GM18511 (cell line): ENCODE measurements around the gene IL19.

Source experiments
- ATAC-seq: cut with Tn5 transposase; IDR thresholded peaks from one replicate; pipeline ENCODE4 v1.9.1; 2021; ENCODE audit warnings: mild to moderate bottlenecking, moderate library complexity; ENCODE audit not compliant: unreplicated experiment

IL19 gene

DNA sequence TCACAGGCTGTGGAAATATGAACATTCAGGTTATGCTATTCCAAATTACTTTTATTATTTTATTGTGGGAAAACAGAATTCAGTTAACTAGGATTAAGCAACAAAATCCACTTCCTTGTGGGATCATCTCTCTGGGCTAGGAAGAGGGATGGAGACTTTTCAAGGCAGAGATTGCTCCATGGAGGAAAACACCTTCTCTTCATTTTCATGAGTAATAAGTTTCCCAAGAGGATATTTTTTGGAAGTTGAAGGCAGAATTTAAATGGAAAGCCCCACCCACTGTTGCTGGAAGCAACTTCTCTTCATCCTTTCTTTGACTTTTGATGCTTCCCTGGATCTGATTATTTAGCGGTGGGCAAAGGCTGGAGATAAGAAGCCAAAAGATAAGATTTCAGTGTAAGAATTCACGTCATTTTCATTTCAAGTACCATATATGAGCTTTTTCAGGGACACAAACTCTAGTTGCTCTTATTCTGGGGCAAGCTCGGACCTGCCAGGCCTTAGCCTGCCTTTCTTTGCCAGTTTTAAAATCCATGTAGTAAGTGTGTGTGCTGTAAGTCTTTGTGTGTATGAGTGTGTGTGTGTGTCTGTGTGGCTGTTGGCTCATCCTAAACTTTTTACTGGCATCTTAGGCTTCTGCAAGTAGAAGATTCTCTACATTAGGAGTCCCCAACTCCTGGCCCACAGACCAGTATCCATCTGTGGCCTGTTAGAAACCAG is 114.9 kb downstream of the IL19 start:
- no peak for ATAC-seq

DNA sequence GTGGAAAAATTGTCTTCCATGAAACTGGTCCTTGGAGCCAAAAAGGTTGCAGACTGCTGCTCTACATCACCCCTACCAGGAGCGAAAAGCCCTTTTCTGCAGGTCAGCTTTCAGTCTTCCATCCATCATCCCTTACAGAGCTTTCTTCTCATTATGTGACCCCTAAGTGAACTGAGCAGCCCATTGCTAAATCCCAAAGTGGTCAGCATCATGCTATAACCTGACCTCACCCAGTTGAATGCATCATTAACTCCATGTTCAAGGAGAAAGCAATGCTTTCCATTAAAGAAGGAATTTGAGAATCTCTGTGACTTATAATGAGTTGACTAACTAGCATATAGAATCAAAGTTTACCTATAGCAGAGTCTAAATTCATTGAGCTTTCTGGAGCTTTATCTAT is 116.3 kb downstream of the IL19 start:
- no peak for ATAC-seq

DNA sequence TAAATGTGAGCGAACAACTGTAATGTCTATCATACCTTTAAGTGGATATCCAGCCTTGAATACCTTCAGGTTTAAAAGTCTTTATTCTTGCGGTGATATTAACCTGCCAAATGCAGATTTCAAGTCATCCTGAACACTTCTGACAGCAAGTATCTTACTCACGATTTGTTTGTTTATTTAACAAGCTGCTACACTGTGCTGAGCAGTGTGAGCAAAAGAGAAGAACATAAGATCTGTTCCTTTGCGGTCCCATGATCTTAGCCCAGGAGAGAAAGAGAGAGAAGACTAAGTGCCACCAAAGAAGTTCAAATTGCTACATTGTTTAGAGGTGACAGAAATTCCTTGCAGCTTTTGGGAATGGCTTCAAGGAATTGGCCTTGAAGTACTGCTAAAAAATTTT is 117.1 kb downstream of the IL19 start:
- no peak for ATAC-seq

DNA sequence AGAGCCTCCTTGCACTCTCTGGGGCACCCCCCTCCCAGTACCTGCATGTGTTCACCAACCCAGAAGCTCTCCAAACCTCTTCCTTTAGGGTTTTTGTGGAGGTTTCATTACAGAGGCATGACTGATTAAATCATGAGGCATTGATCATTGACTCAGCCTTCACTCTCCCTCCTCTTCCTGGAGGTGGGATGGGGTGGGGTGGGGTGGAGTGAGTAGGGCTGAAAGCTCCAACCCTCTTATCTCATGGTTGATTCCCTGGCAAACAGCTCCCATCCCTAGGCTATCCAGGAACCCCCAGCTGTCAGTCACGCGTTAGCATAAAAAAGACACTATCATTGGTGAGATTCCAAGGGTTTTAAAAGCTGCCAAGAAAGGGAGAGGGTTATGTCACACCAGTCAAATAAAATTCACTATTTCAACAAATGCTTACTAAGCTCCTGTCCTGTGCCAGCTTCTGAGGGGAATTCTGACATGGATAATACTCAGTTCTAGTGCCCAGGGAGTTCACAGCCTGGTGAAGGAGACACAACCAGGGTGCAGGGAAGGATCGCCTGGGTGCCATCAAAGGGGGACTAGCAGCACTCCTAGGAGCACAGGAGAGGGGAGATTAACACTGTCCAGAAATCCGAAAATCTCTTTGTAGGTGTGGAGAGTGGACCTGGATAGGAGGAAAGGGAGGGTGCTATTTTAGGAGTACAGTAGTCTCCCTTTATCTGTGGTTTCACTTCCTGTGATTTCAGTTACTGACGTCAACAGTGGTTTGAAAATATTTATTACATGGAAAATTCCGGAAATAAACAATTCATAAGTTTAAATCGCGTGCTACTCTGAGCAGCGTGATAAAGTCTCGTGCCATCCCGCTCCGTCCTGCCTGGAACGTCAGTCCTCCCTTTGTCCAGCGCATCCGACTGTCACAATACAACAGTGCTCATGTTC is 119.8 kb downstream of the IL19 start:
- no peak for ATAC-seq

DNA sequence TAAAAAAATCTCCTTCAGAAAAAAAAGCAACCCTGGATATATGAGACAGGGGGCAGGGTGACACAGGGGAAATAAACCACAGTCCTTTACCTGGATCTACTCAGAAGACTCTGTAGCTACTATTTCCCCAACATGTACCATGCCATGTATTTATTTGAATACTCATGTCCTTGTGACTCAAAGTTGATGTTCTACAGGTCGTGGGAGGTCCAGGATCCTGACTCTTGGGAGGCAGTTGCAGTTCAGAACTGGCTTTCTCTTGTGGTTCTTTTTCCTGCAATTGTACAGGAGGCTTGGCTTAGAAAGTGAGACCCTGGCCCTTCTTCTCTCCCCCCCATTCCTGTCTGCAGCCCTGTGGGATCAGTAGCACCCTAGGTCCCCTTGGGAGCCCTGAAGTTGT is 120.8 kb downstream of the IL19 start:
- no peak for ATAC-seq
